GM21381 (cell line): ENCODE results near the gene MYL10.

Source experiments
- ATAC-seq: cut with Tn5 transposase; IDR thresholded peaks from one replicate; pipeline ENCODE4 v1.9.1; 2021; ENCODE audit warnings: mild to moderate bottlenecking, moderate library complexity; ENCODE audit not compliant: unreplicated experiment

The MYL10 gene

DNA sequence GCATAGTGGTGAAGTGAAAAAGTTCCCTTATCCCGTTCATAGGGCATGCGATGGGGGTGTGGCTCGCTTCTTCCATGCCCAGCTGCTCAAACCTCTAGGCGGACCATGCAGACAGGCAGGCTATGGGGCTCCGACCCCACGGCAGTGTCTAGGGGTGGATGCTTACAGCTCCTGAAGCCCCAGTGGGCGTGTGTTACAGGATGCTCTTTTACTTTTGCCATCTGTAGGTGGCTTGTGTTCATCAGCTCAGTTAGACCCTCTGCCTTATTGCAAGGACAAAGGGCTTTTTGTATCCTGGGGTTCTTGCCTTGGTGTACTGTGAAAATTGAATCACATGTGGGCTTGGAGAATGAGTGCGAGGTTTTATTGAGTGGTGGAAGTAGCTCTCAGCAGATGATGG lies at the start of gene MYL10:
Gene MYL10 (minus strand): TSS at position 126 of the 400 bp plus-strand sequence. CDS start 178 bp downstream, outside the sequence.
- no peak for ATAC-seq

DNA sequence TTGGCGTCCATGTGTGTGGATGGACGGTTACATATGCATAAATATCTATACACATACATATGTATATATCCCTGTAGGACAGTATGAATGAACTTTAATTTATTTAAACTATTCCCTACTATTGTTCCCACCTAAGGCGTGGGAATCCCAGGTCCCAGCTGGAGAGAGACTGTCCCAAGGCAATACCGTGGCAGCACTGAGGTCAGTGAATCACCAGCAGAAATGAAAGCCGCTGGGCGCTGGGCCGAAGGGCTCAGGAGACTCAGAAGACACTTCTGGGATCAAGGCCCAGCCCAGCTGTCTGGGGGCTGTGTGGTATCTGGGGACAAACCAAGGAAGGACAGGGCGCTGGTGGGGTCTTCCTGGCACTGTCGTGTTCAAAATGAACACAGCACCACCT lies 49.6 kb upstream of the MYL10 start:
- ATAC-seq, result no peak

DNA sequence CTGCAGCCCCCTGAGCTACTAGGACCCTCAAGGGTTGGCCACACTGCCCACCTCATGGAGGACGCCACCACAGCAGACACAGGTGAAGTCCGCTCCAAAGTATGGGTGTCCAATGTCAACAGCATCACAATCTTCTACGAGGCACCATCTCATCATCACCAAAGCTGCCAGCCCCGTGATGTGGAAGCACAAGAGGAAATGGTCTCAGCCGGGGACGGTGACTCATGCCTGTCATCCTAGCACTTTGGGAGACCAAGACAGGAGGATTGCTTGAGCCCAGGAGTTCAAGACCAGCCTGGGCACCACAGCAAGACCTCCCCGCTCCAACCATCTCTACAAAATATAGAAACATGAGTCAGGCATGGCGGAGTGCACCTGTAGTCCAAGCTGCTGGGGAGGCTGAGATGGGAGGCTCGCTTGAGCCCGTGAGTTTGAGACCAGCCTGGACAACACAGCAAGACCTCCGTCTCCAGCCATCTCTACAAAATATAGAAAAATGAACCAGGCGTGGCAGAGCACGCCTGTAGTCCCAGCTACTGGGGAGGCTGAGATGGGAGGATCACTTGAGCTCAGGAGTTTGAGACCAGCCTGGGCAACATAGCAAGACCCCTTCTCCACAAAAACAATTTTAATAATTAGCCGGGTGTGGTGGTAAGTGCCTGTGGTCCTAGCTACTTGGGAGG lies 48.8 kb upstream of the MYL10 start:
- ATAC-seq, result no peak

DNA sequence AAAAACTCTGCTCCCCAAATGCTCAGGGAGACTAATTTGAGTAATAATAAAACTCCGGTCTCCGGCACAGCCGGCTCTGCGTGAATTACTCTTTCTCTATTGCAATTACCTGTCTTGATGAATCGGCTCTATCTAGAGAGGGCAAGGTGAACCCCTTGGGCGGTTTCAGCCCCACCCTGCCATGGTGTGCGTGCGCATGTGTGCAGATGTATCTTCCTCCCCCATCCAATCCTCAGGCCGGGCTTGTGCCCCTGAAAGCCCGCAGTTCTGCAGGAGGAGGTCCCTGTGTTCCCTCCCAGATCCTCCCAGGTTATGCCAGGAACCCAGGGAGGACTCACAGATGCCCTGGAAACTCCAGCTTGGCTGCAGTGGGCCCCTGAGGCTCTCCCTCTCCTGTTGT lies 48.3 kb upstream of the MYL10 start:
- ATAC-seq, result no peak

DNA sequence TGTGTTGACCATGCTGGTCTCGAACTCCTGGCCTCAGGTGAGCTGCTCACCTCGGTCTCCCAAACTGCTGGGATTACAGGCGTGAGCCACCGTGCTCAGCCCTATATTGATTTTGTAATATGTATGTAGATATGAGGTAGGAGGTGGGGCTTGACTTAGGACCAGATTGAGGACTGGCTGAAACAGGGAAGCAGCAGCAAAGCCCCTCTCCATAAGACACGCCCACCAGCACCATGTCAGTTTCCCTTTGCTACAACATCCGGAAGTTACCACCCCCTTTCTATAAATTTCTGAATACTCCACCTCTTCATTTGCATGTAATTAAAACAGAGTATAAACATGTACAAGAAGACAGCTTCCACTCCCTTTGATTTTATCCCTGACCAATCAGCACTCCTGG lies 47.9 kb upstream of the MYL10 start:
- no peak for ATAC-seq

DNA sequence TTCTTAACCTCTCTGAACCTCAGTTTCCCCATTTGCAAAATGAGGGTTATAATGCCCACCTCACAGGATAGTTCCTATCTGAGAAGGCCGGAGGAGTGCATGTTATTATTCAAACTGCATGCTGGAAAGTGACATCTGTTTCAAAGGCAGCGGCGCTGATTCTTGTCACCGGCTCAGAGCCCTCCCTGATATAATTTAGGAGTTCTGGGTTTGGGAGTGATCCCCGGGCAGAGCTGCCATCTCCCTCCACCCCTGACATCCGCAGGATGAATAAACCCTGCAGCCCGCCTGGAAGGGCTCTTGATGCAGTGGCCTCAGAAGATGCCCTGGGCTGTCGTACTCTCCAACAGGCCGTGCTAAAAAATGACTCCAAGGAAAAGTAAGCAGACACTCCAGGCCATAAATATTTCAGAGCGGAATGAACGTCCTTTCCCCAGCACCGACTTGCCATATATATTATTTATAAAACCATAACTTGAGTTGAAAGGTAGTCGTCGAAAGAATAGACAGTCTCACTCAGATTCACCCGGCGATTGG lies 47.0 kb upstream of the MYL10 start:
- ATAC-seq, result no peak

DNA sequence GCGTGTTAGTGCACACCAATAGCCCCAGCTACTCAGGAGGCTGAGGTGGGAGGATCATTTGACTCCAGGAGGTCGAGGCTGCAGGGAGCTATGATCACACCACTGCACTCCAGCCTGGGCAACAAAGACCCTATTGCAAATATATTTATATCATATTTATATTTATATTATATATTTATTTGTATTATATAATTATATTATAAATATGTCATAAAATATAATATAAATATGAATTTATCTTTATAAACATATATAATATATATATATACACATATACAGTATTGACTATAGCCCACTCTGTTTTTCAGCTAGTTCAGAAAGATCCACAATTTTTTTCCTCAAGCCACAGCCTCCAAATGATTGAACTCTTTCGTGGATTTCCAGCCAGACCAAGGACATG lies 45.3 kb upstream of the MYL10 start:
- no peak for ATAC-seq

DNA sequence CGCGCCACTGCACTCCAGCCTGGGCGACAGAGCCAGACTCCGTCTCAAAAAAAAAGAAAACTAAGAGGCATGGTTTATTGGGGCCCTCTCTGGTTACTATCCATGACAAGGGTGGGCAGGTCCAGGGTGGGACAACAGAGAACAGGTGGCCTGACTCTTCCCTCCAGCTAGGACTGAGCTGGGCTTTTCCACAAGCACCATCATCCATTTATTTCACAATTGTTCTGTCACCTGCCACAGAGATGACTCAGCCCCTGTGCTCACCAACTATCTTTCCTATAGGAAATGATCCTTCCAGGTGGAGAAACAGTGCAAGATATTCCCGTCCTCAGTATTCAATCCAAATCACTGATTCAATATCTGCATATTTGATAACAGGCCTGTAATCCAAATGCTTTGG lies 44.9 kb upstream of the MYL10 start:
- no peak for ATAC-seq

DNA sequence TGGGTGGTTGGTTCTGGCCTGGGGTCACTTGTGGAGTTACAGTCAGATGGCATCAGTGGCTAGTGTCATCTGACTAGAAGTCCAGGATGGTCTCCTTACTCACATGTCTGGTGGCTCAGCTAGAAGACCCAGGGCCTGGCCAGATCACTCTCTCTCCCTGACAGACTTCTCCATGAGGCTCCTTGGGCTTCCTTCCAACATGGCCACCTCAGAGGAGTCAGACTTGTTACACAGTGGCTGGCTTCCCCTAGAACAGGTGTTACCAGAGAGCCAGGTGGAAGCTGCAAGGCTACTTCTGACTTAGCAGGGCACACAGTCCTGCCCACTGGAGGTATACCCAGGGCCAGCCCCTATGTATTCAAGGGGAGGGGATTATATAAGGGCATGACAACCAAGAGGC lies 44.2 kb upstream of the MYL10 start:
- ATAC-seq, result no peak

DNA sequence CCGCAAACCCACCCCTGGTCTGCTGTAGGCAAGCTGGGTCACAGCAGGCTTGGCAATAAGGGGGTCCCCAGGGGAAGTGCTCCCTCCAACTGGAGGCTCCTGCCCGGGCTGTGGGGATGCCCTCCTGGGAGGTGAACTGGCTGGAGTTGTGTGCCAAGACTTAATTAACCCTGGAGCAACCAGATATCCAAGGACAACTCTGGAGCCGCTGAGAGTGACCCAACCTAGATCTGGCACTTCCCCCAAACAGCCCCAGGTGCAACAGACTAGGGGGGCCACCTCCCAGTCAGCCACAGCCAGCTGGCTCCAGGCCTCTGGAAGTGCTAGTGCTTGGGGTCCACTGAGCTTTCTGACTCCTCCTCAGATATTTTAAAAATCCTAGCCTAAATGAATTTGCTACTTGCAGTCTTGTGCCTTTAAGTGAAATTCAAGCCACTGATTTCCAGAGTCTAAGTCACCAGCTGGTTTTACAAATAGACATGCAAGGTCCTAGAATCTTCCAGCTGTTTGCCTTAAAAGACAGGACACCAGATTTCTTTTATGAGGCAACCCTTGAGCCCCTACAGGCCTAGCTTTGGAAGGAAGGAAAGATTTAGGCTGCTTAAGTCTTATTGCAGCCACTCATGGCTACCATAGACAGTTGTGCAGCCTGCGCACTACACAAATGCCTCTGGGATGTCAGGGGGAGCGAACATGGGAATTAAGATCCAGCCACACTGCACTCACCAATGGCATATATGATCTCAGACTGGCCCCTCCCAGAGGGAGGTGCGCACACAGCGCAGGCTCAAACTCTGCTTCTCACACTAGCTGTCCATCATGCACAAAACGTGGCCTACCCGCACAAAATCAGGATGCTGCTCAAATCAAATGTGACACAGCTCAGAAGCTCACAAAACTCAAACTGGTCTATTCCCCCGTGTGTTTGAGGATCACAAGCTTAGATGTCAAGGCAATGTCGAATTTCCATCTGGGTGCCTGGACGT lies 42.6 kb upstream of the MYL10 start:
- no peak for ATAC-seq

DNA sequence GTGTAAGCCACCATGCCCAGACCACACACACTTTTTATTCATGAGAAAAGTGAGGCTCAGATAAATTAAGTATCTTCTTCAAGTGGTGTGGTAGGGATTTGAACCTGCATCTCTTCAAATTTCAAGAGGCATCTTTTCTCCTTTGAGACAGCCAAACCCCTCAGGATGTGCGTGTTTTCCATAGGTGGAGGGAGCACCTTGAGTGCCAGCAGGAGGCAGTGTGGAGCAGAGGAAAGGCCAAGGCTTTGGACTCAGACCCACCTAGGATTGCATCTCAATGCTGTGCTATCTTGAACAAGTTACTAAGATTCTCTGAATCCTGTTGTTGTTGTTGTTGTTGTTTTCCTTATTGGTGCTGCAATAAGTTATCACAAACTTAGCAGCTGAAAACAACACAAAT lies 40.2 kb upstream of the MYL10 start:
- no peak for ATAC-seq

DNA sequence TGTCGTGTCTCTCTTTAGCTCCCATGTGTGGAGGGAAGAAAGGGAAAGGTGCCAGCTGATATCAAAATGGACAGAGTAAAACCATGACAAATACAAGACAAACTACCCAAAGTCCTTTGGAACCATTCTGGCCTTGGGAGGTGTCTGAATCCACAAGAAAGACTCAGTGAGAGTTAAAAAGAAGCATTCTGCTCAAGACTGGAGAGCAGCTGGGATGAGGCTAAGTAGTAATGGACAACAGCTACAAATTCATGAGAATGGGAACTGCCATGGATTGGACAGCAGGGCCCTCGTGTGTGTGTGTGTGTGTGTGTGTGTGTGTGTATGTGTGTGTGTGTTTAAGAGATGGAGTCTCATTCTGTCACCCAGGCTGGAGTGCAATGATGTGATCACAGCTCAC lies 39.6 kb upstream of the MYL10 start:
- no peak for ATAC-seq

DNA sequence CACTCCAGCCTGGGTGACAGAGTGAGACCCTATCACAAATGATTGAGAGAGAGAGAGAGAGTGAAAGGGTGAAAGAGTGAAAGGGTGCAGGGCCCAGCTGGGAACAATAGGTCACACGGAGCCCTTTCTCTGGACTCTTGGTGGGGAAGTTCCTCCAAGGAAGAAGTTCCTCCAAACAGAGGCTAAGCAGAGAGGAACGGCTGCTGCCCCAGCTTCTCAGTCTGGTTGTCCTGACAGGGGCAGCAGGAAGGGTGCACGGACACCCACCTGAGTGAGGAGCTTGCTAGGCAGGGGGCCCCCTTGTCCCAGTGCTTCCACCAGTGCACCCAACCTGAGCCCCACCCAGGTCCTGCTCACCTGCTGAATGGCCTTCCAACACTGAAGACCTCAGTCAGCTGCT lies 38.8 kb upstream of the MYL10 start:
- ATAC-seq, result no peak

DNA sequence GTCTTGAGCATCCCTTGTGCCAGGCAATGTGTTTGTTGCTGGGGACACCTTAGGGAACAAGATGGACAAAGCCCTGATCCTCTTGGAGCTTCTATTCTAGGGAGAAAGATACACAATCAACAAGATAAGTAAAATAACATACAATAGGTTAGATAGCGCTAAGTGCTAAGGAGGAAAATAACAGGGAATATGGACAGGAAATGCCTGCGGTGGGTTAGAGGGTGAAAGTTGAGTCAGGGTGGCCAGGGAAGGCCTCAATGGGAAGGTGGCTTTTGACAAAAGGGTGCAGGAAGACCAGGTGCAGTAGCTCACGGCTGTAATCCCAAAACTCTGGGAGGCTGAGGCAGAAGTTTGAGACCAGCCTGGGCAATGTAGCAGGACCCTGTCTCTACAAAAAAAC lies 38.3 kb upstream of the MYL10 start:
- no peak for ATAC-seq

DNA sequence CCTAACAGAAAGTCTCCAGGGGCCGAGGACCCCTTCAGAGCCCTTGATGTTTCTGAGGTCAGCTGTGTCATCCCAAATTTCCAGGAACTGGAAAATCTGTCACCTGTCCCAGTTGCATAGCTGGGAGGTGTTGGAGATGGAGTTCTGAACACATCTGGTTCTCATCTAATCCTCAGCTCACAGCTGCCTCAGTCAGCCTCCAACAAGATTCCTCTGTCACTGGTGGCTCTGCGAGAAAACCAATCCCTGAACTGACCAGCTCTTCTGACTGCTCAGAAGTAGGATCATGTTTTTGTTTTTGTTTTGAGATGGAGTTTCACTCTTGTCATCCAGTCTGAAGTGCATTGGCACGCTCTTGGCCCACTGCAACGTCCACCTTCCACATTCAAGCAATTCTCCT lies 37.6 kb upstream of the MYL10 start:
- no peak for ATAC-seq

DNA sequence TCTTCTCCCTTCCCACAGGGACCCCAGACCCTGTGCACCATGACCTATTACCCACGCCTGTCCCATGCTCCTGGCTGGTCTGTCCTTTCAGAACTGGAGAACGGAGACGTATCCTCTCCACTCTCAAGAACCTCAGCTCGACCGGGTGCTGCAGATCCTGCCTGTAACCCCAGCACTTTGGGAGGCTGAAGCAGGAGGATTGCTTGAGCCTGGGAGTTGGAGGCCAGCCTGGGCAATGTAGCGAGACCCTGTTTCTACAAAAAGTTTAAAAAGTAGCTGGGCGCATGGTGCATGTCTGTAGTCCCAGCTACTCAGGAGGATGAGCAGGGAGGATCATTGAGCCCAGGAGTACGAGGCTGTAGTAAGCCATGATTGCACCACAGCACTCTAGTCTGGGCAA lies 37.2 kb upstream of the MYL10 start:
- ATAC-seq, result no peak

DNA sequence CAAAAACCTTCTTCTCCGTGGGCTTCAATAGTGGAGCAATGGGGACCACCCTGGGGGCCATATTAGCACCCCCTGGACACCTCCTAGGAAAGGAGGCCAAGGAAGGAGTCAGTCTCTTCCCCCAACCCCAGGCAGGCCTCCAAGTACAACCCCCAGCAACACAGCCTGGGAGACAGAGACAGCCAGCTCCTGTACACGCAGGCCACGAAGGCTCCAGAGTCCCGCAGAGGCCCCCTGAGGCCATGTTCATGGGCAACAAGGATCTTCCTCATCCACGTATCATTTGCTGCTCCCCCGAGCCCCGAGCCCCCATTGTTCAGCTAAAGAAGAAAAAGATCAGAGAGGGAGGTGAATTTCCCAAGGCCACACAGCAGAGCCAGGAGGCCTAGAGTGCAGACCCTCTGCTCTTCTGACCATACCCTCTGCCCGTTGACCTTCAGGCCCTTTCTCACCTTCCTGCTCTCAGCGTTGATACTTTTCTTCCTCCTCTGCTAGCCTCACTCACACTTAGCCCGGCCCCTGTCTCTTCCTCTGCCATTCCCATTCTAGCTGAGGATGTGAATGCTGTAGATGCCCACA lies 35.9 kb upstream of the MYL10 start:
- ATAC-seq, result no peak

DNA sequence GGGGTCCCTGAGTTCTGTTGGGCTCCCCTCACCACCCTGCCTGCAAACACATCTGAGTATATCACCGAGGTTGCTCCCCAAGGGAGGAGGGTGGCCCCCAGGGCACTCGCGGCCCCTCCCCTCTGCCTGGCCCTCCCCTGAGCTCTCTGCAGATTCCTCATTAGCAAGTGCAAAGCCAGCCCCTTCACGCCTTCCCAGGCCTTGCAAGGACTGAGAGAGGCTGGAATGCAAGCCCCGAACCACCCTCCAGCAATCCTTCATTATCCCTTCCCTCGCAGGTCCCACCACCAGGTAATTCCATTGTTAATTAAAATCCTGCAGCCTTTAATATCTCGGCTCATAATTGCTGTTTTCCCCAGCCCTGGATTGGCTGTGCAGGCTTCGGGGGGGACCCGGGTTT lies 35.3 kb upstream of the MYL10 start:
- no peak for ATAC-seq

DNA sequence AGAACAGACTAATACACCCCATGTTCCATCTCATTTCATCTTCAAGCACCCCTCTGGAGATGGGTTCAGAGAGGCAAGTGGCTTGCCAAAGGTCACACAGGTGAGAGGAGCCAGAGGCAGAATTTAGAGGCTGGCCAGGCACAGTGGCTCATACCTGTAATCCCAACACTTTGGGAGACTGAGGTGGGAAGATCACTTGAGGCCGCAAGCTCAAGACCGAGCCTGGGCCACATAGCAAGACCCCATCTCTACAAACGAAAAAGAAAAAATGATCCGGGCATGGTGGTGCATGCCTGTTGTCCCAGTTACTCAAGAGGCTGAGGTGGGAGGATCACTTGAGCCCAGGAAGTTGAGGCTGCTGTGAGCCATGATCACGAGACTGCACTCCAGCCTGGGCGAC lies 34.7 kb upstream of the MYL10 start:
- no peak for ATAC-seq

DNA sequence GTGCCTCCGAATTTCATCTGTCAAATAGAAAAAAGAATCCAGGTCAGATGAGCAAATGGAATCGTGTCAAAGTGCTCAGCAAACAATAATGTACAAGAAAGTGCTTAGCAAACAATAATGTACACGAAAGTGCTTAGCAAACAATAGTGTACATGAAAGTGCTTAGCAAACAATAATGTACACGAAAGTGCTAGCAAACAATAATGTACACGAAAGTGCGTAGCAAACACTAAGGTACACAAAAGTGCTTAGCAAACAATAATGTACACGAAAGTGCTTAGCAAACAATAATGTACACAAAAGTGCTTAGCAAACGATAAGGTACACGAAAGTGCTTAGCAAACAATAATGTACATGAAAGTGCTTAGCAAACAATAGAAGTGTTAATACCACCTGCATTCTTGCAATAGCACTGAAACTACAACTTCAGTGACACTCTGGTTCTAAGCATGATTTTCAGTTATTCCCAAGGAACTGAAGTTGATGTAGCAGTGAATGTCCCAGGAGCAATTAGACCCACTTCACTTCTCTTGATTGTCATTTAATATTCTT lies 33.4 kb upstream of the MYL10 start:
- no peak for ATAC-seq

DNA sequence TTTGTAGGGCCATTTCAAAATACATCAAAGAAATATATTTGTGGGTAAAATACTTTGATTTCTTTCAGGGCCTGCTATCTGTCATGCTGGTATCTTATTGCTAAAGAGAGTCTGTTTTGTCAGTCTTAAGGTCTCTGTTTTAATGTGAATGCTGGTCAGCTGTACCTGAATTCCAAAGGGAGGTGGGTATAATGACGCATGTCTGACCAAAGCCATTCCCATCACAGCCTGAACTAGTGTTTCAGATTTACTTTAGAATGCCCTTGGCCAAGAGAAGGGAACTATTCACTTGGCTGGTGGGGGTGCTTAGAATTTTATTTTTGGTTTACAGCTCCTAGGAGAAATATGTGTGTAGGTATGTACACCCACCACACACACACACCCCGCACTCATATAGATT lies 30.6 kb upstream of the MYL10 start:
- no peak for ATAC-seq
